ENCODE measurements around the gene MADCAM1. TPM values are rescaled to one million over a fixed set of nuclear protein-coding genes. Genes with fewer than 3 reads are reported as not detected.

Gene MADCAM1
- total and polyA plus RNA-seq, 2 donors (not counting 1 experiment from before 2014, with no cell fraction given) = 0.70 to 2.5 TPM

DNA sequence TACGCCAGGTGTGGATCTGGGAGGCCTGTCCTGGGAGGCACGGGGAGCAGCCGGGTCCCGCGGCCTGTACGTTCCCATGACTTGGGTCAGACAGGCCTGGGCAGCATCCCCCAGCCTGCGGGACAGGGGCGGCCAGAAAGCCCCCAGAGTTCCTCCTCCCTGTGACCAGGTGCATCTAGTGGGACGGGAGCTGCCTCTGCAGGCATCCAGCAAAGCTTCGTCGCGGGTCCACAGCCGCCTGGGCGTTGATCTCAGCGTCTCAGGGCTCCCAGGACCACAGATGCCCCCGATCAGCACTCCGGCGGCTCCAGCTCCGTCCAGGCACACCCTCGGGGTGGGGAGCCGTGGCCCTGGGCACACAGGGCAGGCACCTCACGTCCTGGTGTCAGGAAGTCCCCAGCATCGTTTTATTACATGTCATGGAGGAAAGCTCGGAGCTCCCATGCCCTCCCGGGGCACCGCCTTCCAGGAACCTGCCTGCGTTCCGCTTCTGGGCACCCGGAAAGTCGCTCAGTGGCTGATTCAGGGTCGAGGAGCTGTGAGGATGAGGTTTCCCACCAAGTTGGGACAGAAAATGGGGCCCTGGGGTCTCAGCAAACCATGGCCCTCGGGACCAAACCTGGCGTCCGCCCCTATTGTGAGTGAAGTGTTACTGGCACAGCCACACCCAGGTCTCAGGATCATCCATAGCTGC is 46.0 kb downstream of the MADCAM1 start:
- no peak overlapping the region for H2AFZ ChIP-seq (ENCODE audit: insufficient read depth, low read depth, low read length, poor library complexity, severe bottlenecking)
- TF ChIP-seq, protein P1, sequence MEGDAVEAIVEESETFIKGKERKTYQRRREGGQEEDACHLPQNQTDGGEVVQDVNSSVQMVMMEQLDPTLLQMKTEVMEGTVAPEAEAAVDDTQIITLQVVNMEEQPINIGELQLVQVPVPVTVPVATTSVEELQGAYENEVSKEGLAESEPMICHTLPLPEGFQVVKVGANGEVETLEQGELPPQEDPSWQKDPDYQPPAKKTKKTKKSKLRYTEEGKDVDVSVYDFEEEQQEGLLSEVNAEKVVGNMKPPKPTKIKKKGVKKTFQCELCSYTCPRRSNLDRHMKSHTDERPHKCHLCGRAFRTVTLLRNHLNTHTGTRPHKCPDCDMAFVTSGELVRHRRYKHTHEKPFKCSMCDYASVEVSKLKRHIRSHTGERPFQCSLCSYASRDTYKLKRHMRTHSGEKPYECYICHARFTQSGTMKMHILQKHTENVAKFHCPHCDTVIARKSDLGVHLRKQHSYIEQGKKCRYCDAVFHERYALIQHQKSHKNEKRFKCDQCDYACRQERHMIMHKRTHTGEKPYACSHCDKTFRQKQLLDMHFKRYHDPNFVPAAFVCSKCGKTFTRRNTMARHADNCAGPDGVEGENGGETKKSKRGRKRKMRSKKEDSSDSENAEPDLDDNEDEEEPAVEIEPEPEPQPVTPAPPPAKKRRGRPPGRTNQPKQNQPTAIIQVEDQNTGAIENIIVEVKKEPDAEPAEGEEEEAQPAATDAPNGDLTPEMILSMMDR (IDR thresholded peaks at IDR 0.05) = no peak
- no peak for TF ChIP-seq EZH2 (IDR thresholded peaks at IDR 0.05; ENCODE audit: borderline replicate concordance, insufficient read depth, low read depth, low read length, poor library complexity, severe bottlenecking)
- Mint-ChIP-seq H3K27me3 (no peaks in the 10 kb centered on the region), H3K9me3 (ENCODE audit: insufficient read depth) (no peaks in the 10 kb centered on the region), H3K4me3 (no peak overlapping the region), H3K4me1 (no peaks in the 10 kb centered on the region), H3K27ac (no peak overlapping the region)
- H4K20me1 ChIP-seq (ENCODE audit: control insufficient read depth, insufficient read depth, low read length, poor library complexity, severe bottlenecking) = peaks cover 19% of the 10 kb centered on the region
- H3K9ac ChIP-seq (ENCODE audit: low read length) = no peak overlapping the region
- intact Hi-C loops (cut with micrococcal nuclease) = no loop called here
- no peaks in the 10 kb centered on the region for H3K27me3 ChIP-seq (replicated peaks in 1 of 4; ENCODE audit: control extremely low read depth in 1 of 4, control insufficient read depth in 3 of 4, insufficient read depth in 4 of 4, low read length in 3 of 4)
- no peak overlapping the region for H3K4me3 ChIP-seq (ENCODE audit: control extremely low read depth in 1 of 5, extremely low read depth in 1 of 5, insufficient read depth in 1 of 5, low read depth in 2 of 5, low read length in 4 of 5)
- no peak for ATAC-seq (ENCODE audit: low read depth)
- CTCF ChIA-PET = no interaction called here
- WGBS (ENCODE audit: insufficient coverage) = 91% methylated on average over 34 of the region's 34 CpGs
- no peaks in the 10 kb centered on the region for H3K79me2 ChIP-seq (ENCODE audit: control insufficient read depth, insufficient read depth, low read length)
- H3K9me3 ChIP-seq (ENCODE audit: control extremely low read depth in 1 of 3, control insufficient read depth in 2 of 3, insufficient read depth in 1 of 3, low read length in 2 of 3) = no peaks in the 10 kb centered on the region
- peaks cover 0 to 12% of the 10 kb centered on the region in 2 experiments for H3K36me3 ChIP-seq (replicated peaks in 1 of 2; ENCODE audit: control extremely low read depth in 1 of 2, control insufficient read depth in 1 of 2, extremely low read depth in 1 of 2, insufficient read depth in 2 of 2, low read length in 1 of 2)
- POLR2A ChIA-PET = interaction anchor here (0.5 kb wide), 1 partner anchor 136 kb away, joined by 6 read pairs; no protein-coding TSS in a partner anchor
- no peak overlapping the region for H3K27ac ChIP-seq (ENCODE audit: low read length in 2 of 2)
- H3K4me1 ChIP-seq (ENCODE audit: control insufficient read depth in 2 of 2, insufficient read depth in 2 of 2, low read length in 2 of 2) = no peaks in the 10 kb centered on the region
- peak; percentile 10 for DNase-seq
- H3K4me2 ChIP-seq (replicated peaks; ENCODE audit: low read depth, low read length, poor library complexity, severe bottlenecking) = no peak overlapping the region

DNA sequence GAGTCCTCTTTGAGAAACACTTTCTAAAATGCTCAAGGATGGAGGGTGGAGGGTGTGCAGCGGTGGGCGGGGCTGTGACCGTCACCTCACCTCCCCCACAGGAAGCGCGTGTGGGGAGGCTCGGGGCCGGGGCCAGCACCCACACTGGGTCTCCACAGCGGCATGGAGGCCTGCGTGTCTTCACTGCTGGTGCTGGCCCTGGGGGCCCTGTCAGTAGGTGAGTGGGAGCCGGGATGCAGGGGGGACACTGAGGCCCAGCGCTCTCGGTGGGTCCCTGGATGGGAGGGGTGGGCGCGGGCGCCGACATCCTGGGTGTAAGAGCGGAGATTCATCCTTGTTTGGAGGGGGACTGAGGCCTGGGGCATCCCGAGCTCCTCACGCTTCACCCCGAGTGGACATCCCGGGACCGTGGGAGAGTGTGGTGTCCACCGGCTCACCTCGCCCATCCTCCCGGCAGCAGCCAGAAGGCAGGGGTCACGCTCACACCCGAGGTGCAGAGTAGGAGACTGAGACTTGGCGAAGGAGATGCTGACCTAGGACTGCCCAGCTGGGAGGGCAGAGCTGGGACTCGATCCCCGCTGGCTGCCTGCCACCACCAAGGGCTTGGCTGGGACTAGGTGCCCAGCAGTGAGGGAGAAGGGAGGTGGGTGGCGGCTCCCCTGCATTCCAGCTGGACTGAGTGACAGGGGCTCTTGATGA is 47.8 kb downstream of the MADCAM1 start, which contains the start of gene GZMM:
Gene GZMM, plus strand, starts transcription at position 144 of the 699 bp plus-strand sequence. Its CDS starts 19 bp downstream, at position 163.
- Histone ChIP-seq H3K27ac (ENCODE audit: low read length in 2 of 2) (no peak within 1 kb of the TSS), H4K20me1 (ENCODE audit: control insufficient read depth, insufficient read depth, low read length, poor library complexity, severe bottlenecking) (peaks cover 14% of the 10 kb centered on the region), H3K4me3 (ENCODE audit: control extremely low read depth in 1 of 5, extremely low read depth in 1 of 5, insufficient read depth in 1 of 5, low read depth in 2 of 5, low read length in 4 of 5) (no peak within 1 kb of the TSS), H3K9ac (ENCODE audit: low read length) (no peak within 1 kb of the TSS), H3K4me1 (ENCODE audit: control insufficient read depth in 2 of 2, insufficient read depth in 2 of 2, low read length in 2 of 2) (no peaks in the 10 kb centered on the region), H3K27me3 (replicated peaks in 1 of 4; ENCODE audit: control extremely low read depth in 1 of 4, control insufficient read depth in 3 of 4, insufficient read depth in 4 of 4, low read length in 3 of 4) (peaks cover 0 to 8% (median 0%) of the 10 kb centered on the region in 4 experiments), H3K9me3 (ENCODE audit: control extremely low read depth in 1 of 3, control insufficient read depth in 2 of 3, insufficient read depth in 1 of 3, low read length in 2 of 3) (peaks cover 0 to 8% (median 0%) of the 10 kb centered on the region in 3 donors), H3K79me2 (ENCODE audit: control insufficient read depth, insufficient read depth, low read length) (no peaks in the 10 kb centered on the region), H3K4me2 (replicated peaks; ENCODE audit: low read depth, low read length, poor library complexity, severe bottlenecking) (peak within 1 kb of the TSS; percentile 11), H2AFZ (ENCODE audit: insufficient read depth, low read depth, low read length, poor library complexity, severe bottlenecking) (no peak within 1 kb of the TSS), H3K36me3 (replicated peaks in 1 of 2; ENCODE audit: control extremely low read depth in 1 of 2, control insufficient read depth in 1 of 2, extremely low read depth in 1 of 2, insufficient read depth in 2 of 2, low read length in 1 of 2) (peaks cover 0 to 2% of the 10 kb centered on the region in 2 experiments)
- Mint-ChIP-seq H3K27ac (no peak within 1 kb of the TSS), H3K4me1 (no peaks in the 10 kb centered on the region), H3K9me3 (ENCODE audit: insufficient read depth) (no peaks in the 10 kb centered on the region), H3K4me3 (no peak within 1 kb of the TSS), H3K27me3 (no peaks in the 10 kb centered on the region)
- ChIA-PET CTCF (no interaction called here), POLR2A (no interaction called here)
- ATAC-seq (ENCODE audit: low read depth) = peak; percentile 33
- no peak for DNase-seq
- TF ChIP-seq, protein P1 (IDR thresholded peaks at IDR 0.05) = no peak
- no peak for TF ChIP-seq EZH2 (IDR thresholded peaks at IDR 0.05; ENCODE audit: borderline replicate concordance, insufficient read depth, low read depth, low read length, poor library complexity, severe bottlenecking)
- WGBS (ENCODE audit: insufficient coverage) = 78% methylated on average over 25 of the region's 31 CpGs
- intact Hi-C loops (cut with micrococcal nuclease) = no loop called here

All from B cell (primary cell).